HG03064 (cell line): ENCODE data around the gene PPP1R13L.
"Not testable (repeated sequence)": the region's sequence is repeated elsewhere in the genome, so short reads cannot be mapped to it uniquely, and the experiment has no call there.

Source experiments
- ATAC-seq: cut with Tn5 transposase; IDR thresholded peaks from one replicate; pipeline ENCODE4 v1.9.1; 2021; ENCODE audit warnings: low read depth; ENCODE audit not compliant: unreplicated experiment

Gene PPP1R13L

GRCh38 chr19:45432543-45432942 is 27.7 kb upstream of the PPP1R13L start:
- not testable (repeated sequence) for ATAC-seq

DNA sequence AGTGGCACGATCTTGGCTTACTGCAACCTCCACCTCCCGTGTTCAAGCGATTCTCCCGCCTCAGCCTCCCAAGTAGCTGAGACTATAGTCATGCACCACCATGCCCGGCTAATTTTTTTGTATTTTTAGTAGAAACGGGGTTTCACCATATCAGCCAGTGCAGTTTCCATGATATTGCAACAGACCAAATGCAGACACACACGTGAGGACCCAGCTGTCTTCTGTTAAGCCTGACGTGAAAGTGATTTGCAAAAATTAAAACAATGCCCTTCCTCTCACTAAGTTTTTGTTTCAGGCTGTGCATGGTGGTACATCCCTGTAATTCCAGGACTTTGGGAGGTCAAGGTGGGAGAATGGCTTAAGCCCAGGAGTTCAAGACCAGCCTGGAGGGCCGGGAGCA is 26.1 kb upstream of the PPP1R13L start:
- not testable (repeated sequence) for ATAC-seq

GRCh38 chr19:45429896-45430295 is 25.0 kb upstream of the PPP1R13L start:
- not testable (repeated sequence) for ATAC-seq

DNA sequence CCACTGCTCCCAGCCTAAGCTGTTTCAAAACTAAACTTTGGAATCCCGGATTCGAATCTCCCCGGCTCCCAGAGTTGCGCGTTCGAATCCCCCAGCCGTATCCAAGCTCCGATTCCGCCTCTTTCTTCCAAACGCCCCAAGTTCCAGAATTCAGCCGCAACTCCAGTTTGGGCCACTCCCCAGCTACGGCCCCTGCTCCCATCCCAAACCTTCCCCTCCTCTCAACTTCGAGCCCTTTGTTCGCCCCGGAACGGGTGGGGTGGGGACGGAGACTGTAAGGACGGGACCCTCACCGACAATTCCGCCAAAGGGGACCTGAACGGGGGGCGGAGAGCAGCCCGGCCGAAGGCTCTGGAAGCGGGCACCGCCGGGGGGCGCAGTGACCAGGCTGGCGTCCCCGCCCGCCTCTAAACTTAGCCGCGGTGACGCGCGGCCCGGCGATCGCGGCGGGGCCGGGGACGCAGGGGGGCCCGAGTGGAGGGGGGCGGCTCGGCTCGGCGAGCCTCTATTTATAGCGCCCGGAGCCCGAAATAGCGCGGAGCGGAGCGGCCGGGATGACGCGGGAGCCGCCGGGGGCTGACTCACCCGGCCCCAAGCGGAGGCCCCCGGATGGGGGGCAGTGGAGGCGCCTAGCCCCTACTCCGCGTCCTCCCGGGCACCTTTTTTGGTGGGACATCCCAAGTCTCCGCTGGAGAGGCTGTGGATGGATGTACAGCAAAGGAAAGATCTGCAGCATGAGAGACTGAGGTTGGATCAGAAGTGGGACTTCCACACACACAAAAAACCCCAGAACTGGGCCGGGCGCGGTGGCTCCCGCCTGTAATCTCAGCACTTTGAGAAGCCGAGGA is 23.7 kb upstream of the PPP1R13L start:
- no peak for ATAC-seq

- ATAC-seq, result no peak
Observed at GRCh38 chr19:45424191-45425058, 19.6 kb upstream of the PPP1R13L start.

DNA sequence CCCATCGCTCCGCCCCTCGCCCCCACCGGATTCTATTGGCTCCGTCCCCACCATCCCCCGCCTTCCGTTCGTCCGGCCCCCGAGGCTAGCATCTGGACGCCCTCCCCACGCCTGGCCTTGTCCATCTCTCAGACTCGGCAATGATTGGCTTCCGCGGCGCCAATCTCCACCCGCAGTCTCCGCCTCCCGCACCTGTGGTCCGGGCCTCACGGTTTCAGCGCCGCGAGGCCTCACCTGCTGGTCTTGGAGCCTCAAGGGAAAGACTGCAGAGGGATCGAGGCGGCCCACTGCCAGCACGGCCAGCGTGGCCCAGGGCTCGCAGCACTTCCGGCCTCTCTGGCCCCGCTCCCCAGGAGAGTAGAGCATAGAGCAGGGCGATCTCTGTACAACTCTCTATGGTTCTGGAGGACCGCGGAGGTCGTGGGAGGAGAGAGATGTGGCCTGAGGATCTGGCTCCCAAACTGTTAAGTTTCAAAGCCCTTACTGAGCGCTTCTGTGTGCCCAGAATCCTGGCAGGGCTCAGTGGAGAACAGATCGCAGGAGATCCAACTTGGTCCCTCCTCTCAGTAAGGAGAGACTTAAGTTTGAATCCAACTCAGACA is 18.8 kb upstream of the PPP1R13L start, which contains the start of gene ERCC1:
TSS of gene ERCC1 (minus strand) at position 329 of the 602 bp plus-strand sequence. CDS start 543 bp downstream, outside the sequence.
- ATAC-seq, result peak; percentile 52

DNA sequence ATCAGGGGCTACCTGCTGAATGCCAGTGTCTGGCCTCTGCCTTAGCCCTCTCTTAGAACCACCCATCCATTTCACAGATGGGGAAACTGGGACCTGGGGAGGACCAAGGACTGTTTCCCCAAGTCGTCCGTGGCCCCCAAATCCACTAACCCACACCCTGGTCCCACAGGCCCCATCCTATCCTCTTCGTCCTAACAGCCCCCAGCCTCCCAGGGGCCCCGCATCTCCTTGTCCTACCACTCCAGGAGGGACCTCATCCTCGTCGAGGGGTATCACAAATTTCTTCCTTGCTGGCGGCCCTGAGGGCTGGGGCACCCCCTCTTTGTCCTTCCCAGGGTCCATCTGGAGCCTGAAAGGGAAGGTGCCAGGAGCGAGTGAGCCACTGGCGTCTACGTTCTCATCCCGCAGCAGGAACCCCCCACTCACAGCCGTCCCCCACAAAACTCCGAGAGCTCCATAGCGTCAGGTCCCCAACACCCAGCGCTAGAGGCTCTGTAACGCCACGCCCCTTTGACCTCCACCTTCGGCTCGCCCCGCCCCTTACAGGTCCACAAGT is 18.2 kb upstream of the PPP1R13L start:
- no peak for ATAC-seq

DNA sequence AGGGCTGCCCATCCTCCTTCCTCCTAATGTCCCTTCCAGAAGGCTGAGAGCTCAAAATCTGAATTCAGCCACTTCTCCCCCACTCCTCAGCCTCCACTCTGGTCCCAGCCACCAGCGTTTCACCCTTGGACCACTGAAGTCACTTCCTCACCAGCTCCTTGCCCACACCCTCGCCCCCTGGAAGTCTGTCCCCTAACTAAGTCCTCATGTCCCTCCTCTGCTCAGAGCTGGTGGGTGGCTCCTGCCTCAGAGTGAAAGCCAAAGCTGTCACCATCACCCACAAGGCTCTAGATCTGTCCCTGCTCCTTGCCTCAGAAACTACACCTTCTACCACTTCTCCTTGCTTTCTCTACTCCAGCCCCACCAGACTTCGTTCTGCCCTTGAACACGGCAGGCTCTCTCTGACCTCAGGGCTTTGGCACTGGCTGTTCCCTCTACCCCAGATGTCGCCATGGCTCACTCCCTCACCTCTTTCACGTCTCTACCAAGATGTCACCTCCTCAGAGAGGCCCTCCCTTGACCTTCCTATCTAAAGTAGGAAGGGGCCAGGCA is 17.2 kb upstream of the PPP1R13L start:
- no peak for ATAC-seq

DNA sequence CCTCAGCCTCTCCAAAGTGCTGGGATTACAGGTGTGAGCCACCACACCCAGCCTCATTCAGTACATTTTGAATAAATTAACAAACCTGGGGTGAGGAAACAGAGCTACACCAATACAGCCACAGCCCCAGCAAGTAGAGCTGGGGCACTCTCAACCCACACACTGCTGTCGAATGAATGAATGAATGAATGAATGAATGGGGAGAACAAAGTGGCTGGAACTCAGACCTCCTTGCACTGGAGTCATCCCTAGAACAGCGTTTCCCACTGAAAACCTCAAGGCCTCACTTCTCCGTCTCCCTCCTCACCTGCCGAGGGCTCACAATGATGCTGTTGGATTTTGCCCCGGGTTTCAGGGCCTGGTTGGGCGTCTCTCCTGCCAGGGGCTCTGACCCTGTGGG is 16.0 kb upstream of the PPP1R13L start:
- no peak for ATAC-seq

DNA sequence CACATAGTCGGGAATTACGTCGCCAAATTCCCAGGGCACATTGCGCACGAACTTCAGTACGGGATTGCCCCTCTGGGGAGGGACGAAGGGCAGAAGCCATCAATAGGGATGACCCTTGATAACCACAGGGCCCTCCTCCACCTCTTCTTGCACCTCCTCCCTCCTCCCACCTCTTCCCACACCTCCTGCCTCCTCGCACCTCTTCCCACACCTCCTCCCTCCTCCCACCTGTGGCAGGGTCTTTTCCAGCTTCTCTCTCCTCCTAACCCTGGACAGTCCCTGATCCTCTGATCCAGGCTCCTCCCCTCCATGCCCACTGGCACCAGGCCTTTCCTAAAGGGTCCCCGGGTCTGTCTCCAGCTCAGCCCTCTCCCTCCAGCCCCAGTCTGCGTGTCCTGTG is 15.5 kb upstream of the PPP1R13L start:
- ATAC-seq, result no peak

GRCh38 chr19:45419895-45420294 is 15.0 kb upstream of the PPP1R13L start:
- no peak for ATAC-seq

DNA sequence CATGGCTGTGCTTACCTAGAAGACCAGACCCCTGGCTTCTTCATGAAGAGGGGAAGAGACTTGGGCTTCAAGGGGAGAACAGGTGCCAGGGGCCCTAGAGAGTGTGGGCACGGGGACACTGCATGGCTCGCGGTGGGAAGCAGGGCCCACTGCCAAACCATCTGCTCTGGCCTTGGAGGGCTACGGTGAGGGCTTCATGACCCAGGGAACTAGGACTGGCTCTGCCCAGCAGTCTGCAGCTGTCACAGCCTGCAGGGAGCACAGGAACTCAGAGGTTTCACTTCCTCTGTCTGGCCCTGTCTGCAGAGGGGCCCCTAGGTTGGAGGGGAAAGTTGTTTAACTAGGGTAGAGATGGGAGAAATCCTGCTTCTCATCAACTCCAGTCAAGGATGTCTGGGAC is 14.5 kb upstream of the PPP1R13L start:
- ATAC-seq, result no peak

GRCh38 chr19:45418802-45419201 is 13.9 kb upstream of the PPP1R13L start:
- no peak for ATAC-seq

DNA sequence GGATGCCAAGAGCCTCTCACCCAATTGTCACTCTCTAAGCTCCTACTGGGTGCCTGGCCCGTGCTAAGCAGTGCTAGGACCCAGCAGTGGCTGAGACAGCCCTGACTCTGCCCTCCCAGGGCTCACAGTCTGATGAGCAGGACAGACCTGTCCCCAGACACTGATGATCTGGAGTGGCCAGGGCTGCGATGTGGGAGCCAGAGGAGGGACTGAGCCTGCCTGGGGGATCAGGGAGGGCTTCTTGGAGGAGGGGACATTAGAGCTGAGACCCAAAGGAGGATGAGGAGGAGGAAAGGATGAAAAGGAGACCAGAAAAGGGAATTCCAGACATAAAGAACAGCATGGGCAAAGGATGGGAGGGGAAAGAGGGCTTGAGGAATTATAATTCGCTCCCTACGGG is 12.3 kb upstream of the PPP1R13L start:
- ATAC-seq, result no peak

- ATAC-seq, result no peak
Observed at GRCh38 chr19:45414468-45414867, 9.6 kb upstream of the PPP1R13L start.

DNA sequence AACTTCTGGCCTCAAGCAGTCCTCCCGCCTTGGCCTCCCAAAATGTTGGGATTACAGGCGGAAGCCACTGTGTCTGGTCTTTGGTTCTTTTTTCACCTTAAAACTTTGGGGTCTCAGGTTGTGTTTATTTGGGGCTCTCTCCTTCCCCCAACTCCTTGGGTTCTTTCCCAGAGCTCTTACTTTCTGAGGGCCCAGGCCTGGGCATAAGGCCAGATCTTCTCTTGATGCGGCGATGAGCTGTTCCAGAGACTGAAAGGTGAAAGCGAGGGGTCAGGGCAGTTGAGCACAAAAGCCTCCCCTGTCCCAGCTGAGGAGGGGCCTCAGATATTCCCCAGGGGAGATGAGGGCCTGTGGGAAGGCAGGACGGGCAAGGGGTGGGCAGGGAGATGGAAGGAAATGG is 8.6 kb upstream of the PPP1R13L start:
- no peak for ATAC-seq

DNA sequence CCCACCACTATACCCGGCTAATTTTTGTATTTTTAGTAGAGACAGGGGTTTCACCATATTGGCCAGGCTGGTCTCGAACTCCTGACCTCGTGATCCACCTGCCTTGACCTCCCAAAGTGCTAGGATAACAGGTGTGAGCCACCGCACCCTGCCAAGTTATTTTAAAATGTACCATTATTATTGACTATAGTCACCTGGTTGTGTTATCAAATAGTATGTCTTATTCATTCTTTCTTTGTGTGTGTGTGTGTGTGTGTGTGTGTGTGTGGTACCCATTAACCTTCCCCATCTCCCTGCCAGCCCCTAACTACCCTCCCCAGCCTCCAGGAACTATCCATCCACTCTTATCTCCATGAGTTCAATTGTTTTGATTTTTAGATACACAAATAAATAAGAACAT is 5.5 kb upstream of the PPP1R13L start:
- not testable (repeated sequence) for ATAC-seq

GRCh38 chr19:45409557-45409920 is 4.7 kb upstream of the PPP1R13L start:
- no peak for ATAC-seq

- ATAC-seq, result no peak
Observed at GRCh38 chr19:45408830-45409556, 4.1 kb upstream of the PPP1R13L start.

GRCh38 chr19:45408121-45408520 is 3.3 kb upstream of the PPP1R13L start:
- ATAC-seq, result no peak
